ENCODE results near the gene EPHA2. TPM values are rescaled to one million over a fixed set of nuclear protein-coding genes. Genes with fewer than 3 reads are reported as not detected.

The EPHA2 gene
- polyA plus RNA-seq, 1 experiment: 26.5 TPM

GRCh38 chr1:16078925-16079656, 76.8 kb downstream of the EPHA2 start:
- no peak for DNase-seq (ENCODE audit: low read depth)
- no peak overlapping the region for H3K4me3 ChIP-seq (ENCODE audit: low read depth, low read length)
- ChIA-PET CTCF (interaction anchor here (0.7 to 18.0 kb wide), 36 partner anchors 8 to 345 kb away, joined by 3 to 584 read pairs (median 5); partner anchors contain the start of genes EPHA2 and FBXO42), POLR2A (no interaction called here)
- TF ChIP-seq CTCF (IDR thresholded peaks at IDR 0.05; ENCODE audit: insufficient read depth, low read depth, low read length): peak; percentile 95
- no peaks in the 10 kb centered on the region for H3K36me3 ChIP-seq (ENCODE audit: control insufficient read depth, insufficient read depth, low read length)
- H3K27me3 ChIP-seq (ENCODE audit: control insufficient read depth, insufficient read depth, low read length): no peaks in the 10 kb centered on the region

- CTCF ChIA-PET: interaction anchor here (0.8 to 18.0 kb wide), 19 partner anchors 10 to 291 kb away, joined by 3 to 584 read pairs (median 8); partner anchors contain the start of gene EPHA2
- Histone ChIP-seq H3K36me3 (ENCODE audit: control insufficient read depth, insufficient read depth, low read length) (no peaks in the 10 kb centered on the region), H3K4me3 (ENCODE audit: low read depth, low read length) (no peak overlapping the region), H3K27me3 (ENCODE audit: control insufficient read depth, insufficient read depth, low read length) (no peaks in the 10 kb centered on the region)
- POLR2A ChIA-PET: no interaction called here
- TF ChIP-seq CTCF (IDR thresholded peaks at IDR 0.05; ENCODE audit: insufficient read depth, low read depth, low read length): no peak
- no peak for DNase-seq (ENCODE audit: low read depth)
Measured at GRCh38 chr1:16077406-16078245, 78.2 kb downstream of the EPHA2 start.

DNA sequence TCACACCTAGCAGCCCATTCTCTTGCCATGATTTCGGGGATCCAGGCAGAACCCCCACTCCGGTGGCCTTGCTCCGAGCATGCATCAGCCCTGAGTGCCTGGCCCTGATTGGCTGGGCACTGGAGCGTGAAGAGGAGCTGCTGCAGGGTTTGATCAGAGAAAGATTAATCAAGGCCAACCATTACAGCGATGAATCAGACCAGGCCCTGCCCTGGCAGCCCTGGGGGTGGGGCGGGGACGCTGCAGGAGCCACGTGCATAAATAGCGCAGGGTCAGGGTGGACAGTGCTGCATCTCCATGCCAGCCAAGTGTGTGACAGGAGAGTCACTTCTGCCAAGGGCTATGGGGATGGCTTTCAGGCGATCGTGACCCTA, 79.0 kb downstream of the EPHA2 start:
- POLR2A ChIA-PET: no interaction called here
- CTCF ChIA-PET: interaction anchor here (0.7 to 18.0 kb wide), 6 partner anchors 10 to 286 kb away, joined by 3 to 584 read pairs (median 16); no protein-coding TSS in a partner anchor

DNA sequence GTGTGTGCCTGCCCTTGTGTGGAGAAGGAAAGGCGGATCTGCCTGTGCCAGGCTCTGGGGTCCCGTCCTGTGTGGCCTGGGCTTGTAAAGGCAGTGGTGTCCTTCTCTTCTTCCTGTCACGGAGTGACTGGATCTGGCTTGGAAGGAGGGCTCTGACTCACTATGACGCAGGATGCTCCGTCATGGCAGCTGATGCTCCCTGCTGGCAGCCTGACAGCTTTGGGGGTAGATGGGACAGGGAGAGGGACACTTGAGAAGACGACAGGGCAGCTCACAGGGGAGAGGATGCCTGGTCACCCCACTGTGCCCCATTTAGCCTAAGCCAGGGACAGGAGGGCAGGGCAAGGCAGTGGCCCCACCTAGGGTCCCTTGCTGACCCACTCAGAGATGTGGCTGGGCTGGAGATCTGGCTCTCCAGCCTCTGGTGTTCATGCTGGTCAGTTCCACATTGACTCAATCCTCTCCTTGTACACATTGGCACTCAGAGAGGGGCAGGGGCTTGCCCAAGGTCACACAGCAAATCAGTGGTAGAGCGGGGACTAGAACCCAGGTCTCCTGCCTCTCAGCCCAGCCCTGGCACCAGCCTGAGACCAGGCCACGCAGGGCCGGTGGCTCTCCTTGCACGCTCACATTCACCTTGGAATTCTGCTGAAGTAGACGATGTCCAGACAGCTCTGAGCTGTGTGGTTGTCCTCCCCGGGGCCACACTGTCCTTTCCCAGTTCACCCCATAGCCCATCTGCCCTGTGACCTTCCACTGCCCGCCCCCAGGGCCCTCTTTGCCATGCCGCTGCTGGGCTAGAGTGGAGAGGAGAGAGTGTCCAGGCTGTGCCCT, 79.6 kb downstream of the EPHA2 start:
- POLR2A ChIA-PET: no interaction called here
- no peaks in the 10 kb centered on the region for H3K27me3 ChIP-seq (ENCODE audit: control insufficient read depth, insufficient read depth, low read length)
- no peak overlapping the region for H3K4me3 ChIP-seq (ENCODE audit: low read depth, low read length)
- no peaks in the 10 kb centered on the region for H3K36me3 ChIP-seq (ENCODE audit: control insufficient read depth, insufficient read depth, low read length)
- no peak for TF ChIP-seq CTCF (IDR thresholded peaks at IDR 0.05; ENCODE audit: insufficient read depth, low read depth, low read length)
- peak; percentile 59 for DNase-seq (ENCODE audit: low read depth)
- CTCF ChIA-PET: interaction anchor here (0.7 to 18.0 kb wide), 8 partner anchors 9 to 287 kb away, joined by 3 to 584 read pairs (median 10); no protein-coding TSS in a partner anchor

More for the DNA sequence above, 79.0 kb downstream of the EPHA2 start:
- DNase-seq (ENCODE audit: low read depth): no peak
- H3K27me3 ChIP-seq (ENCODE audit: control insufficient read depth, insufficient read depth, low read length): no peaks in the 10 kb centered on the region
- no peak for TF ChIP-seq CTCF (IDR thresholded peaks at IDR 0.05; ENCODE audit: insufficient read depth, low read depth, low read length)
- H3K4me3 ChIP-seq (ENCODE audit: low read depth, low read length): no peak overlapping the region
- H3K36me3 ChIP-seq (ENCODE audit: control insufficient read depth, insufficient read depth, low read length): no peaks in the 10 kb centered on the region

Data from BJ (cell line).